SU-DHL-6 (cell line): Measurements from ENCODE around the gene KIAA0319L.
"Not testable (repeated sequence)": the region's sequence is repeated elsewhere in the genome, so short reads cannot be mapped to it uniquely, and the experiment has no call there.

Experiments used
- H2AFZ ChIP-seq: fragments of 200-600 bp; sonication (generic); 2 replicates; pipeline ENCODE4 v1.6.1; 2014; ENCODE audit warnings: low read depth, mild to moderate bottlenecking, moderate library complexity, mixed read lengths, antibody characterized with exemption, low read length; ENCODE audit not compliant: severe bottlenecking
- H3F3A ChIP-seq: fragments of 200-600 bp; shearing (Covaris generic); 2 replicates; pipeline ENCODE4 v1.6.0; 2016; ENCODE audit warnings: antibody characterized with exemption, mild to moderate bottlenecking; ENCODE audit not compliant: insufficient read depth
- H3K27ac ChIP-seq: fragments of 200-600 bp; sonication (generic); 2 replicates; pipeline ENCODE4 v1.5.1; 2016; ENCODE audit warnings: low read depth, mild to moderate bottlenecking, low read length, moderate library complexity, mixed read lengths
- H3K27me3 ChIP-seq: fragments of 200-600 bp; sonication (generic), shearing (Covaris generic); 2 replicates; pipeline ENCODE4 v1.6.0; 2014; ENCODE audit warnings: mild to moderate bottlenecking, low read length
- H3K36me3 ChIP-seq: fragments of 200-600 bp; sonication (generic); 2 replicates; pipeline ENCODE4 v1.6.1; 2014; ENCODE audit warnings: mild to moderate bottlenecking, low read length, mixed read lengths
- H3K4me2 ChIP-seq: fragments of 300-600, 200-600 bp; shearing (Covaris generic), sonication (generic); 2 replicates; pipeline ENCODE4 v1.6.0; 2014; ENCODE audit warnings: low read length, low read depth, mild to moderate bottlenecking; ENCODE audit not compliant: poor library complexity, severe bottlenecking
- H3K4me3 ChIP-seq: fragments of 200-600 bp; sonication (generic); 2 replicates; pipeline ENCODE4 v1.5.1; 2014; ENCODE audit warnings: antibody characterized with exemption, low read length, mild to moderate bottlenecking, mixed read lengths; ENCODE audit not compliant: insufficient read depth, poor library complexity, severe bottlenecking
- H3K79me2 ChIP-seq: fragments of 200-600 bp; sonication (generic); 2 replicates; pipeline ENCODE4 v1.6.1; 2014; ENCODE audit warnings: mild to moderate bottlenecking, low read length, moderate library complexity; ENCODE audit not compliant: insufficient read depth
- H3K9ac ChIP-seq: fragments of 200-600 bp; sonication (generic); 2 replicates; pipeline ENCODE4 v1.7.0; 2014; ENCODE audit warnings: mild to moderate bottlenecking, low read length
- H3K9me2 ChIP-seq: fragments of 200-600 bp; sonication (generic); replicated peaks from 2 replicates; pipeline ENCODE4 v1.6.1; 2014; ENCODE audit warnings: low read length; ENCODE audit not compliant: insufficient read depth
- H3K9me3 ChIP-seq: fragments of 200-600 bp; sonication (generic); 2 replicates; pipeline ENCODE4 v1.6.1; 2014; ENCODE audit warnings: low read length, mixed read lengths; ENCODE audit not compliant: insufficient read depth
- H4K20me1 ChIP-seq: fragments of 200-600 bp; sonication (generic); 2 replicates; pipeline ENCODE4 v1.6.1; 2014; ENCODE audit warnings: low read depth, mild to moderate bottlenecking, antibody characterized with exemption, low read length, moderate library complexity, mixed read lengths
- CTCF ChIP-seq: fragments of 200-600 bp; sonication (generic); IDR thresholded peaks from one replicate; pipeline ENCODE4 v1.5.1; 2017; ENCODE audit warnings: antibody characterized with exemption, mild to moderate bottlenecking, low read length, moderate library complexity; ENCODE audit not compliant: insufficient read depth, poor library complexity, severe bottlenecking
- EZH2phosphoT487 ChIP-seq: fragments of 200-600 bp; sonication (generic), shearing (Covaris generic); conservative IDR thresholded peaks from 2 replicates; pipeline ENCODE4 v1.6.1; 2018; ENCODE audit warnings: mild to moderate bottlenecking, antibody characterized with exemption, low read length, moderate library complexity, mixed read lengths

KIAA0319L gene

GRCh38 chr1:35588197-35588910 lies 31.2 kb upstream of the KIAA0319L start:
- Histone ChIP-seq H3K9ac (no peak overlapping the region), H3K4me3 (no peak overlapping the region), H3K9me3 (no peaks in the 10 kb centered on the region), H4K20me1 (no peaks in the 10 kb centered on the region), H3K9me2 (no peaks in the 10 kb centered on the region), H3K27ac (no peak overlapping the region), H2AFZ (no peak overlapping the region), H3K4me2 (no peak overlapping the region), H3K36me3 (no peaks in the 10 kb centered on the region), H3K27me3 (no peaks in the 10 kb centered on the region), H3K79me2 (no peaks in the 10 kb centered on the region), H3F3A (no peaks in the 10 kb centered on the region)
- TF ChIP-seq EZH2phosphoT487 (no peak), CTCF (no peak)

GRCh38 chr1:35587736-35588135 lies 30.5 kb upstream of the KIAA0319L start:
- TF ChIP-seq EZH2phosphoT487, result no peak
- TF ChIP-seq CTCF, result no peak
- Histone ChIP-seq H2AFZ (no peak overlapping the region), H3K27me3 (no peaks in the 10 kb centered on the region), H3K79me2 (no peaks in the 10 kb centered on the region), H3F3A (no peaks in the 10 kb centered on the region), H3K4me2 (no peak overlapping the region), H3K9me3 (no peaks in the 10 kb centered on the region), H3K36me3 (no peaks in the 10 kb centered on the region), H3K9ac (no peak overlapping the region), H3K9me2 (no peaks in the 10 kb centered on the region), H3K27ac (no peak overlapping the region), H4K20me1 (no peaks in the 10 kb centered on the region), H3K4me3 (no peak overlapping the region)

GRCh38 chr1:35586808-35587207 lies 29.6 kb upstream of the KIAA0319L start:
- H3K27ac ChIP-seq, result no peak overlapping the region
- no peak overlapping the region for H2AFZ ChIP-seq
- no peaks in the 10 kb centered on the region for H3K79me2 ChIP-seq
- no peak for TF ChIP-seq CTCF
- TF ChIP-seq EZH2phosphoT487, result no peak
- no peaks in the 10 kb centered on the region for H3K9me3 ChIP-seq
- H3F3A ChIP-seq, result no peaks in the 10 kb centered on the region
- H3K4me2 ChIP-seq, result no peak overlapping the region
- no peaks in the 10 kb centered on the region for H4K20me1 ChIP-seq
- H3K36me3 ChIP-seq, result no peaks in the 10 kb centered on the region
- no peaks in the 10 kb centered on the region for H3K9me2 ChIP-seq
- H3K9ac ChIP-seq, result no peak overlapping the region
- H3K4me3 ChIP-seq, result no peak overlapping the region
- H3K27me3 ChIP-seq, result no peaks in the 10 kb centered on the region

GRCh38 chr1:35585805-35586204 lies 28.6 kb upstream of the KIAA0319L start:
- not testable (repeated sequence) for H3K27me3 ChIP-seq, H3K9me2 ChIP-seq, H3F3A ChIP-seq, H4K20me1 ChIP-seq, H3K79me2 ChIP-seq, H3K4me2 ChIP-seq, H3K4me3 ChIP-seq, H2AFZ ChIP-seq, H3K27ac ChIP-seq, H3K9me3 ChIP-seq, H3K9ac ChIP-seq, H3K36me3 ChIP-seq
